ENCODE measurements around the gene PAFAH2. TPM values are rescaled to one million over a fixed set of nuclear protein-coding genes. Genes with fewer than 3 reads are reported as not detected.

The PAFAH2 gene
- total RNA-seq, 6 donors from 2014 or later = 12.6 to 20.1 (median 15.1) TPM

DNA sequence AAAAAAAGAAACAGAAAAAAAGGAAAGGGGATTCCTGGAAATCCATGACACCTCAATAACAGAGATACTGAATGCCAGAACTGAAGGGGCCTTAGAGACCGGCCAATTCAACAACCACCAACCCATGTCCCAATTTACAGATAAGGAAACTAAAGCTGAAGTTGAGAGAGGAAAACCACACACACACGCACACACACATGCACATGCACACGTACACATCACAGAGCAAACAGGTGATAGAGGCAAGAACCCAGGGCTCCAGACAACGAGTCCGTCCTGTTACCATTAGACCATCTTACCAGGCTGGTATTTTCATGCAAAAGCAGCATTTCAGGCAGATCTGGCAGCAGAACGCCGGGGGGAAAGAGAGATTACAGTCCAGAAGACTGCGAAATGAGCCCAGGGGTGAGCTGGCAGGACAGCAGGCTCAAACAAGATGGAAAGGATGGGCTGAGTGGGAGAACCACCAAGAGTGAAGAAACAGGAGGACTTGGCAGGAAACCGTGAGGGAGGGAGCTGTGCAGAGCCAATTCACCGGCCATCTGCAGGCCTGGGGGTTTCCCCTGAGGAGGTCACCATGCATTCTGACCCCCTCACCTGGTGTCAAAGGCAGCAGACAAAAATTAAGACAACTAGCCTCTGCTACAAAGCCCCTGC is 43.5 kb downstream of the PAFAH2 start:
- no peaks in the 10 kb centered on the region for H3K9me3 ChIP-seq
- H3K4me3 ChIP-seq = no peak overlapping the region
- no peak for ATAC-seq (ENCODE audit: low FRiP score in 2 of 2)
- no peak for TF ChIP-seq POLR2AphosphoS5 (IDR thresholded peaks at IDR 0.05)
- no peak for DNase-seq
- H3K36me3 ChIP-seq = peaks cover 0 to 12% (median 10%) of the 10 kb centered on the region in 4 donors
- WGBS, 2 donors = 77 to 83% methylated on average over 10 of the region's 10 CpGs
- no peaks in the 10 kb centered on the region for H3K27me3 ChIP-seq
- H3K27ac ChIP-seq = no peak overlapping the region
- no peaks in the 10 kb centered on the region for H3K4me1 ChIP-seq

DNA sequence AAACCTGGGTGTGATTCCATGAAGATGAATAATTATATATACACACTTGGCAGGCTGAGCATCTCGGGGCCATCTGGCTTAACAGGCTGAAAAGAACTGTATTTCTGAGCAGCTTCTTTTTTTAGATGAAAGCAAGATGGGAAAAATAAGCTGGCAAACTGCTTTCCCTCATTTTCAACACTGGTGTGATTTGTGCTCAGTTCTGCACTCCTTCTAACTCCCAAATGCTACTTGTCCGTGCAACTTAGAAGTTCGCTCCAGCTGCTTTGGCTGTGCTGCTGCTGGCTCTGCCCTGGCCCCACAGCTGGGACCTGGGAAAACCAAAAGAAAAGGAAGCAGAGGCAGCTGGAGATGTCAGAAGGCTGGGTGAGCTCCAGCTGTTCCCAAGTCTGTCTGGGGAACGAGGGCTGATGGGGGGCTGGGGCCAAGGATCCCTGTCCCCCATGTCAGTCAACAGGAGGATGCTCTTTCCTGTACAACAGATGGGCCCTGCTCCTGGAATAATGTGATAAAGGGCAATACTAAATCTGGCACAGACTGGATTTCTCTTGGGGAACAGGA is 44.9 kb downstream of the PAFAH2 start:
- Histone ChIP-seq H3K27ac (no peak overlapping the region), H3K4me3 (no peak overlapping the region), H3K36me3 (no peaks in the 10 kb centered on the region), H3K4me1 (no peaks in the 10 kb centered on the region), H3K9me3 (no peaks in the 10 kb centered on the region), H3K27me3 (no peaks in the 10 kb centered on the region)
- DNase-seq = peak in 1 of 2 donors; percentile 36
- TF ChIP-seq EP300 (IDR thresholded peaks at IDR 0.05) (no peak), POLR2AphosphoS5 (IDR thresholded peaks at IDR 0.05) (no peak), POLR2A (IDR thresholded peaks at IDR 0.05) (no peak)
- TF ChIP-seq, protein P1, sequence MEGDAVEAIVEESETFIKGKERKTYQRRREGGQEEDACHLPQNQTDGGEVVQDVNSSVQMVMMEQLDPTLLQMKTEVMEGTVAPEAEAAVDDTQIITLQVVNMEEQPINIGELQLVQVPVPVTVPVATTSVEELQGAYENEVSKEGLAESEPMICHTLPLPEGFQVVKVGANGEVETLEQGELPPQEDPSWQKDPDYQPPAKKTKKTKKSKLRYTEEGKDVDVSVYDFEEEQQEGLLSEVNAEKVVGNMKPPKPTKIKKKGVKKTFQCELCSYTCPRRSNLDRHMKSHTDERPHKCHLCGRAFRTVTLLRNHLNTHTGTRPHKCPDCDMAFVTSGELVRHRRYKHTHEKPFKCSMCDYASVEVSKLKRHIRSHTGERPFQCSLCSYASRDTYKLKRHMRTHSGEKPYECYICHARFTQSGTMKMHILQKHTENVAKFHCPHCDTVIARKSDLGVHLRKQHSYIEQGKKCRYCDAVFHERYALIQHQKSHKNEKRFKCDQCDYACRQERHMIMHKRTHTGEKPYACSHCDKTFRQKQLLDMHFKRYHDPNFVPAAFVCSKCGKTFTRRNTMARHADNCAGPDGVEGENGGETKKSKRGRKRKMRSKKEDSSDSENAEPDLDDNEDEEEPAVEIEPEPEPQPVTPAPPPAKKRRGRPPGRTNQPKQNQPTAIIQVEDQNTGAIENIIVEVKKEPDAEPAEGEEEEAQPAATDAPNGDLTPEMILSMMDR (IDR thresholded peaks at IDR 0.05) = no peak
- 67 to 83% methylated on average over 4 of the region's 4 CpGs for WGBS, 2 donors
- peak in 1 of 2 donors; percentile 61 for ATAC-seq (ENCODE audit: low FRiP score in 2 of 2)

DNA sequence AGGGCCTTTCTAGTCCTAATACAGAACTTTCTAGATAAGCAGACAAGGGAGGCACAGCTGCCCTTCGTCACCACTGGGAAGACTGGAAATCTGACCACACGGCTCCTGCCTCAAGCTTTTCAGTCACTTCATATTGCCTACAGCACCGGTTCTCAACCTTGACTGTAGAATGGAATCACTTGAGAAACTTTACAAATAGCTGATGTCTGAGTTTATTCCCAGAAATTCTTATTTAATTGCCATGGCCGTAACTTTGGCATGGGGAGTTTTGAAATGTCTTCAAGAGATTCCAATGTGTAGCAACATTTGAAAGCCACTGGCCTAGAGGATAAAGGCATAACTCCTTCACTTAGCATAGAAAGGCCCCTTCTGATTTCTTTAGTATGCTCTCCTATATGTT is 49.2 kb downstream of the PAFAH2 start:
- ATAC-seq (ENCODE audit: low FRiP score in 2 of 2) (no peak), DNase-seq (no peak)
- WGBS, 2 donors = 84 to 85% methylated on average over 3 to 4 of the region's 4 CpGs

DNA sequence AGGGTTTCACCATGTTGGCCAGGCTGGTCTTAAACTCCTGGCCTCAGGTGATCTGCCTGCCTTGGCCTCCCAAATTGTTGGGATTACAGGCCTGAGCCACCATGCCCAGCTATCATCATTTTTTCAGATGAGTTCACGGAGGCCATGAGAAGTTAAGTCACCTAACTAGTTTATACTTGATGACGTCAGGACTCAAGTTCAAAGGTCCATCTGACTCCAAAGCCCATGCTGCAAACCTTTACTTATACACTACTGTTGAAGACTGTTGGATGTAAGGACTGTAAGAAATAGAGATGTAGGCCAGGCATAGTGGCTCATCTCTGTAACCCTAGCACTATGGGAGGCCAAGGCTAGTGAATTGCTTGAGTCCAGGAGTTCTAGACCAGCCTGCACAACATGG is 50.8 kb downstream of the PAFAH2 start:
- ATAC-seq (ENCODE audit: low FRiP score in 2 of 2) = no peak

More for the DNA sequence above, 49.2 kb downstream of the PAFAH2 start:
- Histone ChIP-seq H3K9me3 (peaks cover 0 to 7% (median 2%) of the 10 kb centered on the region in 4 donors), H3K4me3 (no peak overlapping the region), H3K36me3 (no peaks in the 10 kb centered on the region), H3K4me1 (no peaks in the 10 kb centered on the region), H3K27ac (no peak overlapping the region), H3K27me3 (no peaks in the 10 kb centered on the region)
- TF ChIP-seq POLR2AphosphoS5 (IDR thresholded peaks at IDR 0.05) = no peak
- TF ChIP-seq POLR2A (IDR thresholded peaks at IDR 0.05) = no peak
- TF ChIP-seq, protein P1 (IDR thresholded peaks at IDR 0.05) = no peak

DNA sequence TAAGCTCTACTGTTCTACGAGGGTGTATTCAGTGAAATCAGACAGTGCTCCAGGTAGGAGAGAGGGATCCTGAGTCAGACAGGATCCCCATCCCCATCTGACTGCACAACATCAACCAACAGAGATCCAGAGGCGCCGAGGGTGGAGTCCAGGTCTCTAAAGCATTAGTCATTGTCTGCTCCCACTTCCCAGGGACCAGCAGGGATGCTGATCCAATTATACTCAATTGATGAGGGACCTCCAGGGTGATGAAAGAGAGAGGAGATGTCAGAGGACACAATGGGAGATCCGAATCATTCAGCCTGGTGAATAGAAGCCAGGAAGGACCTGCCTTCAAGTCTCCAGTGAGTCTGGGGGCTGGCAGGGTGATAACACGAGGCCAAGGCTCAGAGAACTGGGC is 52.1 kb downstream of the PAFAH2 start:
- H3K27me3 ChIP-seq = no peaks in the 10 kb centered on the region
- H3K27ac ChIP-seq = no peak overlapping the region
- 87 to 91% methylated on average over 5 of the region's 5 CpGs for WGBS, 2 donors
- peaks cover 0 to 10% (median 4%) of the 10 kb centered on the region in 4 donors for H3K9me3 ChIP-seq
- H3K36me3 ChIP-seq = no peaks in the 10 kb centered on the region
- H3K4me1 ChIP-seq = no peaks in the 10 kb centered on the region
- TF ChIP-seq, protein P1 (IDR thresholded peaks at IDR 0.05) = no peak
- TF ChIP-seq EP300 (IDR thresholded peaks at IDR 0.05) = no peak
- TF ChIP-seq POLR2A (IDR thresholded peaks at IDR 0.05) = no peak
- TF ChIP-seq POLR2AphosphoS5 (IDR thresholded peaks at IDR 0.05) = no peak
- H3K4me3 ChIP-seq = no peak overlapping the region
- ATAC-seq (ENCODE audit: low FRiP score in 2 of 2) (no peak), DNase-seq (no peak)

More for the DNA sequence above, 50.8 kb downstream of the PAFAH2 start:
- TF ChIP-seq POLR2AphosphoS5 (IDR thresholded peaks at IDR 0.05) = no peak
- TF ChIP-seq EP300 (IDR thresholded peaks at IDR 0.05) = no peak
- TF ChIP-seq, protein P1 (IDR thresholded peaks at IDR 0.05) = no peak
- TF ChIP-seq POLR2A (IDR thresholded peaks at IDR 0.05) = no peak
- Histone ChIP-seq H3K27me3 (no peaks in the 10 kb centered on the region), H3K4me1 (no peaks in the 10 kb centered on the region), H3K9me3 (peaks cover 0 to 10% (median 4%) of the 10 kb centered on the region in 4 donors), H3K36me3 (no peaks in the 10 kb centered on the region), H3K27ac (no peak overlapping the region), H3K4me3 (no peak overlapping the region)
- no peak for DNase-seq
- 90 to 100% methylated on average over 2 of the region's 2 CpGs for WGBS, 2 donors

All from upper lobe of left lung (tissue), 6 donors.